Sigmoid colon (tissue), 4 donors: ENCODE data around the gene MAST4.

Experiments
- EP300 ChIP-seq, 4 donors: sonication (generic); formaldehyde crosslinking; IDR thresholded peaks; one replicate each; pipeline ENCODE4 v1.6.1; 2017; ENCODE audit warnings: antibody characterized with exemption in 4 of 4
- POLR2A ChIP-seq, 2 donors: fragments of 450-650 bp; IDR thresholded peaks; one replicate each; pipeline ENCODE4 v1.6.1; 2016; ENCODE audit warnings: antibody characterized with exemption in 2 of 2, mild to moderate bottlenecking in 2 of 2, moderate library complexity in 2 of 2
- TF ChIP-seq, protein P1 (sequence below), 4 experiments: fragments of 450-650 bp in 3 of 4; fragments of 200-600 bp in 1 of 4; IDR thresholded peaks; one replicate each; pipeline ENCODE4 v1.5.1; 2016 to 2019; ENCODE audit warnings: antibody characterized with exemption in 4 of 4, mild to moderate bottlenecking in 3 of 4, moderate library complexity in 2 of 4

- TF ChIP-seq EP300 (IDR thresholded peaks at IDR 0.05) (no peak), POLR2A (IDR thresholded peaks at IDR 0.05) (no peak)
- TF ChIP-seq, protein P1, sequence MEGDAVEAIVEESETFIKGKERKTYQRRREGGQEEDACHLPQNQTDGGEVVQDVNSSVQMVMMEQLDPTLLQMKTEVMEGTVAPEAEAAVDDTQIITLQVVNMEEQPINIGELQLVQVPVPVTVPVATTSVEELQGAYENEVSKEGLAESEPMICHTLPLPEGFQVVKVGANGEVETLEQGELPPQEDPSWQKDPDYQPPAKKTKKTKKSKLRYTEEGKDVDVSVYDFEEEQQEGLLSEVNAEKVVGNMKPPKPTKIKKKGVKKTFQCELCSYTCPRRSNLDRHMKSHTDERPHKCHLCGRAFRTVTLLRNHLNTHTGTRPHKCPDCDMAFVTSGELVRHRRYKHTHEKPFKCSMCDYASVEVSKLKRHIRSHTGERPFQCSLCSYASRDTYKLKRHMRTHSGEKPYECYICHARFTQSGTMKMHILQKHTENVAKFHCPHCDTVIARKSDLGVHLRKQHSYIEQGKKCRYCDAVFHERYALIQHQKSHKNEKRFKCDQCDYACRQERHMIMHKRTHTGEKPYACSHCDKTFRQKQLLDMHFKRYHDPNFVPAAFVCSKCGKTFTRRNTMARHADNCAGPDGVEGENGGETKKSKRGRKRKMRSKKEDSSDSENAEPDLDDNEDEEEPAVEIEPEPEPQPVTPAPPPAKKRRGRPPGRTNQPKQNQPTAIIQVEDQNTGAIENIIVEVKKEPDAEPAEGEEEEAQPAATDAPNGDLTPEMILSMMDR (IDR thresholded peaks at IDR 0.05) = no peak
Measured at GRCh38 chr5:66963559-66963971, 367.4 kb downstream of the MAST4 start.
